ENCODE data around the gene TCTA.

TCTA gene

GRCh38 chr3:49461443-49462171 is 49.4 kb downstream of the TCTA start:
- DNase-seq = no peak

DNA sequence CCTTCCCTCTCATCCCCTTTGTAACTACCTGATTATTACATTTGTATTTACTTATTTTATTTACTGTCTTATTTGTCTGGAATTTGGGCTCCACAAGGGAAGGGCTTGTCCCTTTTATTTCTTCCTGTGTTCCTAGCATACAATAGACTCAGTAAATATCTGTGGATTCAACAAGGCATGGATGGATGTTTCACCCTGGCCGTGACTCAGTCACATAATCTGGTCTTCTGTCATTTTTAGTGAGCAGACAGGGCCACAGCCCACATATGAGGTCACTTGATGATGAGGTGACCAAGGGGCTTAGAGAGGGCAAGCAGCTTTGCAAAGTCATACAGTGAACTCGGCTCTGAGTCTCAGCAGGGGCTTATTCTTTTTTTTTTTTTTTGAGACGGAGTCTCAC is 50.0 kb downstream of the TCTA start:
- no peak for DNase-seq

GRCh38 chr3:49465270-49466034 is 53.2 kb downstream of the TCTA start:
- DNase-seq = no peak
